Measurements from ENCODE around the gene RIMBP2.

DNA sequence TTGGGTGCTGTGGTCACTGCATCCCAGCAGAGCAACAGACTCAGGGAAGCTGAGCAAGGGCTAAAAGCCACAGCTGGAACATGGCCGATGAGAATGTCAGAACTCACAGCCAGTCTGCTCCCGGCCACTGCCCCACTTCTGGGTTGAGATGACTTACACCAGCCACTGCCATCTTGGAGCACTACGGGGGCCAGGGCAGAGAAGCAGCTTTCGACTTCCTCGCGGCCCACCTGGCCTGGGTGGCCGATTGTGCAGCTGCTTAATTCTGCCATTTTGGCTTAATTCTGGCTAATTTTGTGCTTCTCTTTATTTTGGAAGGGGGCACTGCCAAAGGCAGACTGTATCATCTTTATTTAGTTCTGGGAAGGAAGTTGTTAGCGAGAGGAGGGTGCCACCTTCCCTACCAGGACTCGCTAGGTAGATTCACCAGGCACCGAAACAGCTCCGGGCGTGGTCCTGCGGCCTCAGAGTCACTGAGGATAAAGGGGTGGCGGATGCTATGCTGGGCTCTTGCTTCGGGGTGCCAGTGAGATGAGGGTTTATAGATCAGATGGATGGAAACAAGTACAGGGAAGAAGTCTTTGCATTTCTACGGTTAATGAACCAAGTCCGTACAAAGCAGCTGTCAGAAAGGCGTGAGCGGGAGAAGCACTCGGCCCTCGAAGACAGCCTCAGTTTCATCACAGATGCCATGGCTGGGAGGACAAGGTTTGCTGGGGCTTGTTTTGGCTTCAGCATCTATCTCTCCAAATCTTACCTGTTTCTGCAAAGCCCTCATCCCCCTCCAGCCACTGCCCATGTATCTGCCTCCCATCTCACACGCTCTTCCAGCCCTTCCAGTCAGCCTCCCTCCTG is 230.6 kb downstream of the RIMBP2 start:
- no peak for TF ChIP-seq EZH2 (IDR thresholded peaks at IDR 0.05; ENCODE audit: insufficient read depth, poor library complexity, severe bottlenecking)
- TF ChIP-seq EZH2phosphoT487 (IDR thresholded peaks at IDR 0.05; ENCODE audit: insufficient read depth, low read depth) = no peak
